ENCODE results near the gene TEX29. TPM values are rescaled to one million over a fixed set of nuclear protein-coding genes. Genes with fewer than 3 reads are reported as not detected.

TEX29 gene
- total RNA-seq, 1 experiment from 2014 or later = 0.68 TPM

GRCh38 chr13:111284565-111284964 lies 35.9 kb upstream of the TEX29 start (continued):
- TF ChIP-seq FOXP1 (CRISPR knock-in tag; IDR thresholded peaks at IDR 0.05; ENCODE audit: borderline replicate concordance) = no peak
- TF ChIP-seq FOXK1 (CRISPR knock-in tag; IDR thresholded peaks at IDR 0.05) = no peak
- TF ChIP-seq ATF1 (CRISPR knock-in tag; IDR thresholded peaks at IDR 0.05) = no peak
- TF ChIP-seq, protein P1, sequence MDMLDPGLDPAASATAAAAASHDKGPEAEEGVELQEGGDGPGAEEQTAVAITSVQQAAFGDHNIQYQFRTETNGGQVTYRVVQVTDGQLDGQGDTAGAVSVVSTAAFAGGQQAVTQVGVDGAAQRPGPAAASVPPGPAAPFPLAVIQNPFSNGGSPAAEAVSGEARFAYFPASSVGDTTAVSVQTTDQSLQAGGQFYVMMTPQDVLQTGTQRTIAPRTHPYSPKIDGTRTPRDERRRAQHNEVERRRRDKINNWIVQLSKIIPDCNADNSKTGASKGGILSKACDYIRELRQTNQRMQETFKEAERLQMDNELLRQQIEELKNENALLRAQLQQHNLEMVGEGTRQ (CRISPR knock-in tag; IDR thresholded peaks at IDR 0.05) = no peak
- no peak for TF ChIP-seq SMAD4 (CRISPR knock-in tag; IDR thresholded peaks at IDR 0.05)
- no peak for TF ChIP-seq ZNF232 (CRISPR knock-in tag; IDR thresholded peaks at IDR 0.05)
- TF ChIP-seq, protein P2, sequence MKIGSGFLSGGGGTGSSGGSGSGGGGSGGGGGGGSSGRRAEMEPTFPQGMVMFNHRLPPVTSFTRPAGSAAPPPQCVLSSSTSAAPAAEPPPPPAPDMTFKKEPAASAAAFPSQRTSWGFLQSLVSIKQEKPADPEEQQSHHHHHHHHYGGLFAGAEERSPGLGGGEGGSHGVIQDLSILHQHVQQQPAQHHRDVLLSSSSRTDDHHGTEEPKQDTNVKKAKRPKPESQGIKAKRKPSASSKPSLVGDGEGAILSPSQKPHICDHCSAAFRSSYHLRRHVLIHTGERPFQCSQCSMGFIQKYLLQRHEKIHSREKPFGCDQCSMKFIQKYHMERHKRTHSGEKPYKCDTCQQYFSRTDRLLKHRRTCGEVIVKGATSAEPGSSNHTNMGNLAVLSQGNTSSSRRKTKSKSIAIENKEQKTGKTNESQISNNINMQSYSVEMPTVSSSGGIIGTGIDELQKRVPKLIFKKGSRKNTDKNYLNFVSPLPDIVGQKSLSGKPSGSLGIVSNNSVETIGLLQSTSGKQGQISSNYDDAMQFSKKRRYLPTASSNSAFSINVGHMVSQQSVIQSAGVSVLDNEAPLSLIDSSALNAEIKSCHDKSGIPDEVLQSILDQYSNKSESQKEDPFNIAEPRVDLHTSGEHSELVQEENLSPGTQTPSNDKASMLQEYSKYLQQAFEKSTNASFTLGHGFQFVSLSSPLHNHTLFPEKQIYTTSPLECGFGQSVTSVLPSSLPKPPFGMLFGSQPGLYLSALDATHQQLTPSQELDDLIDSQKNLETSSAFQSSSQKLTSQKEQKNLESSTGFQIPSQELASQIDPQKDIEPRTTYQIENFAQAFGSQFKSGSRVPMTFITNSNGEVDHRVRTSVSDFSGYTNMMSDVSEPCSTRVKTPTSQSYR (CRISPR knock-in tag; IDR thresholded peaks at IDR 0.05) = no peak
- TF ChIP-seq GTF2I (CRISPR knock-in tag; conservative IDR thresholded peaks at IDR 0.05) = no peak
- TF ChIP-seq, protein P3, sequence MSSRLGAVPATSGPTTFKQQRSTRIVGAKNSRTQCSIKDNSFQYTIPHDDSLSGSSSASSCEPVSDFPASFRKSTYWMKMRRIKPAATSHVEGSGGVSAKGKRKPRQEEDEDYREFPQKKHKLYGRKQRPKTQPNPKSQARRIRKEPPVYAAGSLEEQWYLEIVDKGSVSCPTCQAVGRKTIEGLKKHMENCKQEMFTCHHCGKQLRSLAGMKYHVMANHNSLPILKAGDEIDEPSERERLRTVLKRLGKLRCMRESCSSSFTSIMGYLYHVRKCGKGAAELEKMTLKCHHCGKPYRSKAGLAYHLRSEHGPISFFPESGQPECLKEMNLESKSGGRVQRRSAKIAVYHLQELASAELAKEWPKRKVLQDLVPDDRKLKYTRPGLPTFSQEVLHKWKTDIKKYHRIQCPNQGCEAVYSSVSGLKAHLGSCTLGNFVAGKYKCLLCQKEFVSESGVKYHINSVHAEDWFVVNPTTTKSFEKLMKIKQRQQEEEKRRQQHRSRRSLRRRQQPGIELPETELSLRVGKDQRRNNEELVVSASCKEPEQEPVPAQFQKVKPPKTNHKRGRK (CRISPR knock-in tag; IDR thresholded peaks at IDR 0.05; ENCODE audit: borderline replicate concordance) = no peak
- TF ChIP-seq ZNF138 (CRISPR knock-in tag; conservative IDR thresholded peaks at IDR 0.05) = no peak
- no peak for TF ChIP-seq MYBL2 (CRISPR knock-in tag; IDR thresholded peaks at IDR 0.05)
- TF ChIP-seq, protein P4, sequence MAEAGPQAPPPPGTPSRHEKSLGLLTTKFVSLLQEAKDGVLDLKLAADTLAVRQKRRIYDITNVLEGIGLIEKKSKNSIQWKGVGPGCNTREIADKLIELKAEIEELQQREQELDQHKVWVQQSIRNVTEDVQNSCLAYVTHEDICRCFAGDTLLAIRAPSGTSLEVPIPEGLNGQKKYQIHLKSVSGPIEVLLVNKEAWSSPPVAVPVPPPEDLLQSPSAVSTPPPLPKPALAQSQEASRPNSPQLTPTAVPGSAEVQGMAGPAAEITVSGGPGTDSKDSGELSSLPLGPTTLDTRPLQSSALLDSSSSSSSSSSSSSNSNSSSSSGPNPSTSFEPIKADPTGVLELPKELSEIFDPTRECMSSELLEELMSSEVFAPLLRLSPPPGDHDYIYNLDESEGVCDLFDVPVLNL (CRISPR knock-in tag; IDR thresholded peaks at IDR 0.05; ENCODE audit: borderline replicate concordance, low read depth) = no peak
- TF ChIP-seq, protein P5, sequence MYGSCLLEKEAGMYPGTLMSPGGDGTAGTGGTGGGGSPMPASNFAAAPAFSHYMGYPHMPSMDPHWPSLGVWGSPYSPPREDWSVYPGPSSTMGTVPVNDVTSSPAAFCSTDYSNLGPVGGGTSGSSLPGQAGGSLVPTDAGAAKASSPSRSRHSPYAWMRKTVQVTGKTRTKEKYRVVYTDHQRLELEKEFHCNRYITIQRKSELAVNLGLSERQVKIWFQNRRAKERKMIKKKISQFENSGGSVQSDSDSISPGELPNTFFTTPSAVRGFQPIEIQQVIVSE (CRISPR knock-in tag; IDR thresholded peaks at IDR 0.05; ENCODE audit: borderline replicate concordance) = no peak

GRCh38 chr13:111286162-111286561 lies 34.3 kb upstream of the TEX29 start:
- no peaks in the 10 kb centered on the region for H3K4me1 Mint-ChIP-seq
- ATAC-seq (no peak), DNase-seq (ENCODE audit: low spot score) (no peak)
- H3K4me3 Mint-ChIP-seq = no peak overlapping the region
- ChIA-PET POLR2A (no interaction called here), CTCF (no interaction called here)
- no peak overlapping the region for H3K27ac Mint-ChIP-seq
- TF ChIP-seq, protein P3 (CRISPR knock-in tag; IDR thresholded peaks at IDR 0.05; ENCODE audit: borderline replicate concordance) = no peak
- TF ChIP-seq IRF2 (CRISPR knock-in tag; IDR thresholded peaks at IDR 0.05; ENCODE audit: borderline replicate concordance, low read depth) = no peak
- no peak for TF ChIP-seq FOXJ3 (CRISPR knock-in tag; IDR thresholded peaks at IDR 0.05; ENCODE audit: borderline replicate concordance)
- TF ChIP-seq ELF4 (CRISPR knock-in tag; IDR thresholded peaks at IDR 0.05; ENCODE audit: low read depth) = no peak
- TF ChIP-seq, protein P5 (CRISPR knock-in tag; IDR thresholded peaks at IDR 0.05; ENCODE audit: borderline replicate concordance) = no peak
- no peak for TF ChIP-seq NFATC4 (CRISPR knock-in tag; IDR thresholded peaks at IDR 0.05)
- TF ChIP-seq MYBL2 (CRISPR knock-in tag; IDR thresholded peaks at IDR 0.05) = no peak
- TF ChIP-seq, protein P6, sequence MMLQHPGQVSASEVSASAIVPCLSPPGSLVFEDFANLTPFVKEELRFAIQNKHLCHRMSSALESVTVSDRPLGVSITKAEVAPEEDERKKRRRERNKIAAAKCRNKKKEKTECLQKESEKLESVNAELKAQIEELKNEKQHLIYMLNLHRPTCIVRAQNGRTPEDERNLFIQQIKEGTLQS (CRISPR knock-in tag; conservative IDR thresholded peaks at IDR 0.05) = no peak
- TF ChIP-seq, protein P7, sequence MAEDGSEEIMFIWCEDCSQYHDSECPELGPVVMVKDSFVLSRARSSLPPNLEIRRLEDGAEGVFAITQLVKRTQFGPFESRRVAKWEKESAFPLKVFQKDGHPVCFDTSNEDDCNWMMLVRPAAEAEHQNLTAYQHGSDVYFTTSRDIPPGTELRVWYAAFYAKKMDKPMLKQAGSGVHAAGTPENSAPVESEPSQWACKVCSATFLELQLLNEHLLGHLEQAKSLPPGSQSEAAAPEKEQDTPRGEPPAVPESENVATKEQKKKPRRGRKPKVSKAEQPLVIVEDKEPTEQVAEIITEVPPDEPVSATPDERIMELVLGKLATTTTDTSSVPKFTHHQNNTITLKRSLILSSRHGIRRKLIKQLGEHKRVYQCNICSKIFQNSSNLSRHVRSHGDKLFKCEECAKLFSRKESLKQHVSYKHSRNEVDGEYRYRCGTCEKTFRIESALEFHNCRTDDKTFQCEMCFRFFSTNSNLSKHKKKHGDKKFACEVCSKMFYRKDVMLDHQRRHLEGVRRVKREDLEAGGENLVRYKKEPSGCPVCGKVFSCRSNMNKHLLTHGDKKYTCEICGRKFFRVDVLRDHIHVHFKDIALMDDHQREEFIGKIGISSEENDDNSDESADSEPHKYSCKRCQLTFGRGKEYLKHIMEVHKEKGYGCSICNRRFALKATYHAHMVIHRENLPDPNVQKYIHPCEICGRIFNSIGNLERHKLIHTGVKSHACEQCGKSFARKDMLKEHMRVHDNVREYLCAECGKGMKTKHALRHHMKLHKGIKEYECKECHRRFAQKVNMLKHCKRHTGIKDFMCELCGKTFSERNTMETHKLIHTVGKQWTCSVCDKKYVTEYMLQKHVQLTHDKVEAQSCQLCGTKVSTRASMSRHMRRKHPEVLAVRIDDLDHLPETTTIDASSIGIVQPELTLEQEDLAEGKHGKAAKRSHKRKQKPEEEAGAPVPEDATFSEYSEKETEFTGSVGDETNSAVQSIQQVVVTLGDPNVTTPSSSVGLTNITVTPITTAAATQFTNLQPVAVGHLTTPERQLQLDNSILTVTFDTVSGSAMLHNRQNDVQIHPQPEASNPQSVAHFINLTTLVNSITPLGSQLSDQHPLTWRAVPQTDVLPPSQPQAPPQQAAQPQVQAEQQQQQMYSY (CRISPR knock-in tag; IDR thresholded peaks at IDR 0.05) = no peak
- no peak for TF ChIP-seq SMAD3 (CRISPR knock-in tag; IDR thresholded peaks at IDR 0.05; ENCODE audit: borderline replicate concordance)
- H3K9me3 Mint-ChIP-seq = no peaks in the 10 kb centered on the region
- peaks cover 46% of the 10 kb centered on the region for H3K36me3 Mint-ChIP-seq
- no peaks in the 10 kb centered on the region for H3K27me3 Mint-ChIP-seq (ENCODE audit: low read depth)
